Measurements from ENCODE around the gene GTSF1L.
A peak's percentile ranks its signal among the peaks of the same experiment; 100 is the strongest.

GTSF1L gene

GRCh38 chr20:43715511-43715910 is 11.3 kb downstream of the GTSF1L start:
- no peak for DNase-seq

- no peak for DNase-seq
These were observed 11.8 kb downstream of the GTSF1L start for GRCh38 chr20:43715044-43715443.

GRCh38 chr20:43711098-43711654 is 15.6 kb downstream of the GTSF1L start:
- DNase-seq: no peak

- DNase-seq: no peak
These were observed 16.3 kb downstream of the GTSF1L start for GRCh38 chr20:43710370-43711044.

- no peak for DNase-seq
These were observed 24.3 kb downstream of the GTSF1L start for GRCh38 chr20:43702502-43702901.

GRCh38 chr20:43700627-43701026 is 26.2 kb downstream of the GTSF1L start:
- DNase-seq: no peak

- DNase-seq: no peak
These were observed 26.7 kb downstream of the GTSF1L start for GRCh38 chr20:43699941-43700565.

GRCh38 chr20:43695571-43695970 is 31.2 kb downstream of the GTSF1L start:
- no peak for DNase-seq

GRCh38 chr20:43694763-43695162 is 32.0 kb downstream of the GTSF1L start:
- DNase-seq: no peak

- peak; percentile 52 for DNase-seq
These were observed 34.8 kb downstream of the GTSF1L start for GRCh38 chr20:43691928-43692524.

- no peak for DNase-seq
These were observed 35.7 kb downstream of the GTSF1L start for GRCh38 chr20:43690943-43691598.

GRCh38 chr20:43689165-43689564 is 37.6 kb downstream of the GTSF1L start:
- no peak for DNase-seq

- no peak for DNase-seq
These were observed 40.0 kb downstream of the GTSF1L start for GRCh38 chr20:43686820-43687219.

GRCh38 chr20:43682446-43682845 is 44.4 kb downstream of the GTSF1L start:
- DNase-seq: no peak

- peak; percentile 19 for DNase-seq
These were observed 44.8 kb downstream of the GTSF1L start for GRCh38 chr20:43681991-43682410.

GRCh38 chr20:43681468-43681942 is 45.3 kb downstream of the GTSF1L start:
- peak; percentile 6 for DNase-seq

GRCh38 chr20:43680981-43681380 is 45.8 kb downstream of the GTSF1L start:
- DNase-seq: no peak

GRCh38 chr20:43676368-43676767 is 50.4 kb downstream of the GTSF1L start:
- no peak for DNase-seq

Measured in CD4-positive, alpha-beta T cell treated with Interleukin-21 for 1 hour (primary cell).